Measurements from ENCODE around the gene MVK. TPM values are rescaled to one million over a fixed set of nuclear protein-coding genes. Genes with fewer than 3 reads are reported as not detected.

Gene MVK
- total and polyA plus RNA-seq, 5 donors, result 5.8 to 10.2 (median 7.4) TPM

DNA sequence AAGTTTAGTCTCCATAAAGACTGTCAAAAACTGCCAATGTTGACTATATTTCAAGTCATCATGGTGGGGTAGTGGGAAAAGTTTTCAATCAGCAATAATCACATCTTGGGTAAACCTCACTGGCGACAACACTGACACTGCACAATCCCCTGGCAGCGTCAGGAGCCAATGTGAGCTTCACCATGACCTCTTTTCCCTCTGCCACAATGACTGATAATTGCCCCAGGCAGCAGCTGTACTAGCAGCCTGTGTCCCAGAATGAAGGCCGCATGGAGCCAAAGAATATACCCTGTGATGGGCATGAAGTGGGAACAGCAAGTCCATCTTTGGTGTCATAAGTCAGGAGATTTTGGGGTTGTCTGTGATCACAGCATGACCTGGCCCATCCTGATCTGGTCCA, 5.6 kb upstream of the MVK start:
- no peaks in the 10 kb centered on the region for H3K9me3 ChIP-seq (ENCODE audit: control insufficient read depth, low read length)
- intact Hi-C loops (cut with DNase I), result no loop called here
- H3K4me3 ChIP-seq (ENCODE audit: low read length), result no peak overlapping the region
- no peaks in the 10 kb centered on the region for H3K4me1 ChIP-seq (ENCODE audit: control insufficient read depth, insufficient read depth, low read length)
- H3K27me3 ChIP-seq (ENCODE audit: control insufficient read depth, insufficient read depth), result no peaks in the 10 kb centered on the region
- ATAC-seq, result no peak
- H3K27ac ChIP-seq (ENCODE audit: low read length), result no peak overlapping the region
- DNase-seq, result no peak
- 79% methylated on average over 3 of the region's 3 CpGs for WGBS

DNA sequence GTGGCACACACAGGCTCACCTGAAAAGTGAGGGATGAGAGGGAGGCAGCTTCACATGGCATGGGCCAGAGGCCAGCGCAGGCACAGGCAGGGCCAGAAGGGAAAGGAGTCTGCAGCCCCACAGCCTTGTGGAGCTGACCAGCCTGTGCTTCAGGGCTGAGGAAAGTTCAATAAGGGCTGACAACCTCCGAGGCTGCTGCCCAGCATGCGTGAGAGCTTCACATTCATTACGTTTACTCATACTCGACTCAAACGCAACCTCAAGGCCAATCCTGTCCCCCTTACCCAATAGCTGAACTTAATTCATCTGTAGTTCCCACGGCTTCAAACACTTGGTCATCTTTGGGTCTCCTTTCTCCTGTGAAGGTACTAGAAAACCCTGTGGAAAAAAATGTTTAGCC, 5.1 kb upstream of the MVK start:
- H3K4me3 ChIP-seq (ENCODE audit: low read length), result no peak overlapping the region
- no peak overlapping the region for H3K27ac ChIP-seq (ENCODE audit: low read length)
- 87% methylated on average over 7 of the region's 7 CpGs for WGBS
- no peaks in the 10 kb centered on the region for H3K4me1 ChIP-seq (ENCODE audit: control insufficient read depth, insufficient read depth, low read length)
- DNase-seq (no peak), ATAC-seq (no peak)
- intact Hi-C loops (cut with DNase I), result no loop called here
- H3K9me3 ChIP-seq (ENCODE audit: control insufficient read depth, low read length), result no peaks in the 10 kb centered on the region
- H3K27me3 ChIP-seq (ENCODE audit: control insufficient read depth, insufficient read depth), result no peaks in the 10 kb centered on the region

DNA sequence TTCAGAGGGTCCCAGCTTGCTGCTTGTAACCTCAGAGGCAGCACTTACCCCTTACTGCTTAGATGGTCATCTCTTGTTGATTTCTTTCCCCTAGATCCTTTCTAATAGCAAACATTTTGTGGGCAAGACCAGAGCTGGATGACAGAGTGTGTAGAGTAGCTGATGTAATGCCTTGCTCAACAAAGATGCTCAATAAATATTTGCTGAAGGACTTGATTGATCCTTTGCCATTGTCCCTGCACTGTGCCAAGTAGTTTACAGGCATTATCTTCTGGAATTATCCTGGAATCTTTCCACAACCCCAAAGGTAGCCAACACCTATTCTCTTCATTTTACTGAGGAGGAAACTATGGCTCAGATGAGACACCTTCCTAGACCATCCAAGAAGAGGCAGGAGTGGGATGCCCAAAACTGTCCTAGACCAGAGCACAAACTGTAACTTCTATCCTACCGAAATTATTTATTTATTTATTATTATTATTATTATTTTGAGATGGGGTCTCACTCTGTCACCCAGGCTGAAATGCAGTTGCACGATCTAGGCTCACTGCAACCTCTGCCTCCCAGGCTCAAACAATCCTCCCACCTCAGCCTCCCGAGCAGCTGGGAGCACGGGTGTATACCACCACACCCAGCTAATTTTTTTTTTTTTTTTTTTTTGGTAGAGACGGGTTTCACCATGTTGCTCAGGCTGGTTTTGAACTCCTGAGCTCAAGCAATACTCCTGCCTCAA, 1.7 kb upstream of the MVK start:
- Histone ChIP-seq H3K9me3 (ENCODE audit: control insufficient read depth, low read length) (no peaks in the 10 kb centered on the region), H3K4me1 (ENCODE audit: control insufficient read depth, insufficient read depth, low read length) (peaks cover 4% of the 10 kb centered on the region), H3K27me3 (ENCODE audit: control insufficient read depth, insufficient read depth) (no peaks in the 10 kb centered on the region), H3K27ac (ENCODE audit: low read length) (no peak overlapping the region), H3K4me3 (ENCODE audit: low read length) (no peak overlapping the region)
- DNase-seq (no peak), ATAC-seq (no peak)
- WGBS, result 90% methylated on average over 5 of the region's 5 CpGs
- intact Hi-C loops (cut with DNase I), result loop anchor here in 1 of 4 donors (10.0 kb wide), 1 partner anchor 57 kb away; no protein-coding TSS in a partner anchor

DNA sequence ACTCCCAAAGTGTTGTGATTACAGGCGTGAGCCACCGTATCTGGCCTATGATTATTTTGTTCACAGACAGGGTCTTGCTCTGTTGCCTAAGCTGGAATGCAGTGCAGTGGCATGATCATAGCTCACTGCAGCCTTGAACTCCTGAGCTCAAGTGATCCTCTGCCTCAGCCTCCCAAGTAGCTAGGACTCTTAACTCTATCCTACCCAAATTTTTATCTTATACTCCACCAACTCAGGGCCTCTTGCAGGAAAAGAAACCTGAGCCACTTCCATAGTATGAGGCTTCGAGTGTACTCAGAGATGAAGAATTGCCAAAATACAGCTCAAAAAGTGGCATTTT, 1.1 kb upstream of the MVK start:
- ATAC-seq (no peak), DNase-seq (no peak)
- H3K27me3 ChIP-seq (ENCODE audit: control insufficient read depth, insufficient read depth), result no peaks in the 10 kb centered on the region
- H3K4me1 ChIP-seq (ENCODE audit: control insufficient read depth, insufficient read depth, low read length), result peaks cover 4% of the 10 kb centered on the region
- intact Hi-C loops (cut with DNase I), result loop anchor here in 1 of 4 donors (10.0 kb wide), 1 partner anchor 58 kb away; no protein-coding TSS in a partner anchor
- H3K9me3 ChIP-seq (ENCODE audit: control insufficient read depth, low read length), result no peaks in the 10 kb centered on the region
- H3K4me3 ChIP-seq (ENCODE audit: low read length), result no peak overlapping the region
- H3K27ac ChIP-seq (ENCODE audit: low read length), result no peak overlapping the region
- WGBS, result 70% methylated on average over 3 of the region's 3 CpGs

DNA sequence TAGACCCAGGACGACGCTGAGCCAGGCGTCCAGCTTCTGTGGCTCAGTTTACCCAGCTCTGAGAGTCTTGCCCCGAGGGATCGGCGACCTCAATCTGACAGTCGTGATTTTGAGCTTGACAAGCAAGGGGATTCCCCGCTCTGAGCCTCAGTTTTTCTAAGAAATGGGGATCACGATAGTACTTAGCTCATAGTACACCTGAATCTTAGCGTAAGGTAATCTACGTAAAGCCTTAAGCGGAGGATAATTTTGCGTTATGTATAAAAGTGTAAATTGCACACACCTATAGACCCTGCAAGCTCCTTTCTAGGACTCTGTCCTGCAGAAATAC, 285 bp downstream of the MVK start:
- intact Hi-C loops (cut with DNase I), result loop anchor here in 1 of 4 donors (10.0 kb wide), 1 partner anchor 59 kb away; no protein-coding TSS in a partner anchor
- Histone ChIP-seq H3K27ac (ENCODE audit: low read length) (peak overlapping the region; percentile 32), H3K4me3 (ENCODE audit: low read length) (peak overlapping the region; percentile 94), H3K27me3 (ENCODE audit: control insufficient read depth, insufficient read depth) (no peaks in the 10 kb centered on the region), H3K4me1 (ENCODE audit: control insufficient read depth, insufficient read depth, low read length) (peaks cover 4% of the 10 kb centered on the region), H3K9me3 (ENCODE audit: control insufficient read depth, low read length) (no peaks in the 10 kb centered on the region)
- WGBS, result 1% methylated on average over 13 of the region's 13 CpGs
- DNase-seq (no peak), ATAC-seq (no peak)

DNA sequence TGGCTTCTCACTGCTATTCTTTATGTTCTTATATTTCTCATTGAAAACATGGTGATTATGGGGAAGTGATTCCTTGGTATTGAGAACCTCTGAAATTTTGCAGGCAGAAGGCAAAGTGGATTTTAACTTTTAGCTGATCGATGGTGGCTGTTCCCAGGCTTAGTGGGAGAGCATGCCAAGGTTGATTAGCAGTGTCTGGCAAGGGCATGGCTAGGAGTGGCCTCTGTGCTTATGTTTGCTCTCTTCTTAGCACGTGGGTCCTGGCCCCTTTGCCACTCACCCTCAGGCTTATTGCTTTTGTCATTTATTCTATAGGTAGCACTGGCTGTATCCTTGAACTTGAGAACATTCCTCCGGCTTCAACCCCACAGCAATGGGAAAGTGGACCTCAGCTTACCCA, 2.1 kb downstream of the MVK start:
- H3K27ac ChIP-seq (ENCODE audit: low read length), result no peak overlapping the region
- DNase-seq (no peak), ATAC-seq (no peak)
- H3K4me1 ChIP-seq (ENCODE audit: control insufficient read depth, insufficient read depth, low read length), result peaks cover 4% of the 10 kb centered on the region
- no peaks in the 10 kb centered on the region for H3K9me3 ChIP-seq (ENCODE audit: control insufficient read depth, low read length)
- no peaks in the 10 kb centered on the region for H3K27me3 ChIP-seq (ENCODE audit: control insufficient read depth, insufficient read depth)
- H3K4me3 ChIP-seq (ENCODE audit: low read length), result no peak overlapping the region
- intact Hi-C loops (cut with DNase I), result loop anchor here in 1 of 4 donors (10.0 kb wide), 1 partner anchor 61 kb away; no protein-coding TSS in a partner anchor
- 88% methylated on average over 3 of the region's 3 CpGs for WGBS

DNA sequence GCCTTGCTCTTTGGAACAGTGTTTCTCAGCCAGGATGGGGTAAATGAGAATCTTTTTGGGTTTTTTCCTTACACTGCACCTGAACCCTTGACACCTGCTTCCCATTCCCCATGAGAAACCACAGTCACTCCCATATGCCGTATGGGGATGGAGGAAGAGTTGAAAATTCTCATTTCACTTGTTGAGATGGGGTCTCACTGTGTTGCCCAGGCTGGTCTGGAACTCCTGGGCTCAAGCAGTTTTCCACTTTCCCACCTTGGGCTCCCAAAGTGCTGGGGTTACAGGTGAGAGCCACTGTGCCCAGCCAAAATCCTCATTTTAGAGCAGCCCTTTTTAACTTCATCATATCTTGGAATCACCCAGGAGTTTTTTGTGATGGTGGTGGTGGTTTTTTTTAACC, 3.7 kb downstream of the MVK start:
- DNase-seq (no peak), ATAC-seq (no peak)
- H3K27me3 ChIP-seq (ENCODE audit: control insufficient read depth, insufficient read depth), result no peaks in the 10 kb centered on the region
- peaks cover 4% of the 10 kb centered on the region for H3K4me1 ChIP-seq (ENCODE audit: control insufficient read depth, insufficient read depth, low read length)
- no peak overlapping the region for H3K4me3 ChIP-seq (ENCODE audit: low read length)
- WGBS, result 92% methylated on average over 1 of the region's 1 CpG
- intact Hi-C loops (cut with DNase I), result loop anchor here in 1 of 4 donors (10.0 kb wide), 1 partner anchor 63 kb away; no protein-coding TSS in a partner anchor
- no peaks in the 10 kb centered on the region for H3K9me3 ChIP-seq (ENCODE audit: control insufficient read depth, low read length)
- H3K27ac ChIP-seq (ENCODE audit: low read length), result no peak overlapping the region

DNA sequence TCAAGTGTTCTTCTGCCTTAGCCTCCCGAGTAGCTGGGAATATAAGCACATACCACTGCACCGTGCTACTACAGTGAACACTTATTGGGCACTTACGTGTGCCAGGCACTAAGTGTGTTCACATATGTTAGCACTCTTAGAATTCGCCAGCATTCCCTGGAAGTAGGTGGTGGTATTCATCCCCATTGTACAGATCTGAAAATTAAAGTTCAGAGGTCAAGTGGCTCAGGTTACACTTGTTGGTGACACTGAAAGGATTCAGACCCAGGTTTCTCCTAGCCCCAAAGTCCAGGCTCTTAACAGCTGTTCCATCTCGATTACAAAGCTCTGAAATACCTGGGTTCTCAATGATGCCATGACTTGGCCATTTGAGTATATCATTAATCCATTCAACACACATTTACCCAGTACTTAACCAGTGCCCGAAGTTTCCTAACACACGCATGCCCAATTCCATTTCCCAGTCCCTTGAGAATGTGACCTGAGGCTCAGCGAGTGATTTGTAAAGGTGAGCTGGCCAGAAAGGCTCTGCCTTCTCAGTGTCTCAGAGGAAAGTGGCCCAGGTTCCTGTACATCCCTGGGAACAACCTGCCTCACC, 4.8 kb downstream of the MVK start:
- WGBS, result 90% methylated on average over 8 of the region's 8 CpGs
- no peaks in the 10 kb centered on the region for H3K9me3 ChIP-seq (ENCODE audit: control insufficient read depth, low read length)
- H3K4me1 ChIP-seq (ENCODE audit: control insufficient read depth, insufficient read depth, low read length), result peaks cover 4% of the 10 kb centered on the region
- no peak overlapping the region for H3K27ac ChIP-seq (ENCODE audit: low read length)
- no peak for ATAC-seq
- intact Hi-C loops (cut with DNase I), result loop anchor here in 1 of 4 donors (10.0 kb wide), 1 partner anchor 64 kb away; no protein-coding TSS in a partner anchor
- H3K27me3 ChIP-seq (ENCODE audit: control insufficient read depth, insufficient read depth), result no peaks in the 10 kb centered on the region
- DNase-seq, result no peak
- no peak overlapping the region for H3K4me3 ChIP-seq (ENCODE audit: low read length)

DNA sequence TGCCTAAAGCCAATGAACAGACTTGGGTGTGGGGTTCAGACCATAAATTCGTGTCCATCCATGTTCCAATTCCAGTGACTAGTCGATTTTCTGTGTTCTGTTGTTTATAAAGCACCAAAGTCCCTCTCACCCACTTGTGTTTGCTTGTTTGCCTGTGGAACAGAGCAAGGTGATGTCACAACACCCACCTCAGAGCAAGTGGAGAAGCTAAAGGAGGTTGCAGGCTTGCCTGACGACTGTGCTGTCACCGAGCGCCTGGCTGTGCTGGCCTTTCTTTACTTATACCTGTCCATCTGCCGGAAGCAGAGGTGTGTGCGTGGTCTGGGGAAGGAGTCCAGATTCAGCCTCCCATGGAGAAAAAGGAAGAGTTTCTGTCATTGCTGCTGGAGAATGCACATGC, 6.0 kb downstream of the MVK start:
- 89% methylated on average over 7 of the region's 7 CpGs for WGBS
- ATAC-seq (no peak), DNase-seq (no peak)
- no peaks in the 10 kb centered on the region for H3K4me1 ChIP-seq (ENCODE audit: control insufficient read depth, insufficient read depth, low read length)
- no peaks in the 10 kb centered on the region for H3K9me3 ChIP-seq (ENCODE audit: control insufficient read depth, low read length)
- no peak overlapping the region for H3K27ac ChIP-seq (ENCODE audit: low read length)
- no peak overlapping the region for H3K4me3 ChIP-seq (ENCODE audit: low read length)
- no peaks in the 10 kb centered on the region for H3K27me3 ChIP-seq (ENCODE audit: control insufficient read depth, insufficient read depth)
- intact Hi-C loops (cut with DNase I), result loop anchor here in 1 of 4 donors (10.0 kb wide), 1 partner anchor 65 kb away; no protein-coding TSS in a partner anchor

DNA sequence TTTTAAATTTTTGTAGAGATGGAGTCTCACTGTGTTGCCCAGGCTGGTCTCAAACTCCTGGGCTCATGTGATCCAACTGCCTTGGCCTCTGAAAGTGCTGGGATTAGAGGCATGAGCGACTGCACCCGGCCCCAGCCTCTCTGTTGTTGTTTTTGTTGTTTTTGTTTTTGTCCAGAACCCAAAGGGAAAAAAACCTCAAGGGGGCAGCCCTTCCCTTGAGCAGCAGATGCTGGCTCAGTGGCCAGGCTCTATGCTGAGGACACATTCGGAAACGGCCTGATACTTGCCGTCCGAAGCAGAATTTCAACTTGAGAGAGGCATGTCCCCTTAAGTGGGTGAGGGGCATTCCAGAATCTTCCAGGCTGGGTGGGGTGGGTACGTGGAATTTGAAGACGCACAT, 6.7 kb downstream of the MVK start:
- WGBS, result 83% methylated on average over 8 of the region's 8 CpGs
- intact Hi-C loops (cut with DNase I), result no loop called here
- no peaks in the 10 kb centered on the region for H3K4me1 ChIP-seq (ENCODE audit: control insufficient read depth, insufficient read depth, low read length)
- H3K9me3 ChIP-seq (ENCODE audit: control insufficient read depth, low read length), result no peaks in the 10 kb centered on the region
- ATAC-seq (no peak), DNase-seq (no peak)
- H3K27ac ChIP-seq (ENCODE audit: low read length), result no peak overlapping the region
- H3K27me3 ChIP-seq (ENCODE audit: control insufficient read depth, insufficient read depth), result no peaks in the 10 kb centered on the region
- H3K4me3 ChIP-seq (ENCODE audit: low read length), result no peak overlapping the region

DNA sequence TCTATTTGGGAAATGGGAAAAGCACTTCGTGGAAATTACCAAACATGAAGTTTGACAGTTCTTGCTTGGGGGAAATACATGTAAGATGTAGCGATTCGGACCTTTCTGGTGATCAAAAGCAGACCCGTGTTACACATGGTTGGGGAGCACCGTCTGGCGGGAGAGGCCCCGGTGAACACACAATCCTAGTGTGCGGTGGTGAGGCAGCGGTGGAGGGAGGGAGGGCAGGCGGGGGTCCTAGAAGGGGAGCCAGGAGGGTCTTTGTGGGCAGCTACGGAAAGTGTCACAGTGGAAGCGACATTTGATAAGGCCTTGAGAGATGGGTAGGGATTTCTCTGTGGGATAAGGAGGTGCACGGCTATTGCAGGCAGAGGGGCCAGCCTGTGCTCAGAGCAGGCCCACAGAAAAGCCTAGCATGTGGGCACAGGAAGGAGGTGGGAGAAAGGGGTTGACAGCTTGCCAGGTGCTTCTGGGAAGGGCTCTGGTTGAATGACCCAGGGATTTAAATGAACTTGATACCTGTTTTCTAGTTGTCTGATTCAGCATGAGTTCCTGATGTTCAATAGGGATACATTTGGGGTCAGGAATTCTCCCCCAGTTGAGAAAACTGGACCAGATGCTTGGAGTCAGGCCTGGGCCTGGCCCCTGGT, 7.2 kb downstream of the MVK start:
- 90% methylated on average over 13 of the region's 13 CpGs for WGBS
- H3K9me3 ChIP-seq (ENCODE audit: control insufficient read depth, low read length), result no peaks in the 10 kb centered on the region

More for the DNA sequence above, 7.2 kb downstream of the MVK start:
- H3K4me3 ChIP-seq (ENCODE audit: low read length), result no peak overlapping the region
- H3K27ac ChIP-seq (ENCODE audit: low read length), result no peak overlapping the region
- no peaks in the 10 kb centered on the region for H3K27me3 ChIP-seq (ENCODE audit: control insufficient read depth, insufficient read depth)
- no peaks in the 10 kb centered on the region for H3K4me1 ChIP-seq (ENCODE audit: control insufficient read depth, insufficient read depth, low read length)
- intact Hi-C loops (cut with DNase I), result no loop called here
- ATAC-seq (no peak), DNase-seq (no peak)
